H9 (cell line): ENCODE measurements around the gene ZBTB16. TPM values are rescaled to one million over a fixed set of nuclear protein-coding genes. Genes with fewer than 3 reads are reported as not detected.

ENCODE experiments used
- DNase-seq: peaks from one replicate; pipeline ENCODE4 v3.0.0-alpha.2; 2017
- H2AFZ ChIP-seq: one replicate; pipeline ENCODE4 v1.6.1; 2013; ENCODE audit warnings: mild to moderate bottlenecking, low read length, control low read depth, moderate library complexity
- H2AK5ac ChIP-seq: 2 replicates; pipeline ENCODE4 v1.6.1; 2013; ENCODE audit warnings: low read length, control low read depth, mixed read lengths; ENCODE audit not compliant: insufficient read length
- H2BK120ac ChIP-seq: one replicate; pipeline ENCODE4 v1.6.1; 2013; ENCODE audit warnings: low read depth, mild to moderate bottlenecking, low read length, control low read depth, inconsistent platforms; ENCODE audit not compliant: poor library complexity, severe bottlenecking
- H2BK12ac ChIP-seq: 2 replicates; pipeline ENCODE4 v1.6.1; 2013; ENCODE audit warnings: low read length, control low read depth, mixed read lengths, low read depth; ENCODE audit not compliant: insufficient read length
- H2BK15ac ChIP-seq: 2 replicates; pipeline ENCODE4 v1.6.1; 2013; ENCODE audit warnings: low read depth, low read length, control low read depth
- H2BK20ac ChIP-seq: one replicate; pipeline ENCODE4 v1.6.1; 2013; ENCODE audit warnings: low read depth, mild to moderate bottlenecking, low read length, control low read depth, inconsistent platforms; ENCODE audit not compliant: poor library complexity, severe bottlenecking
- H2BK5ac ChIP-seq: 2 replicates; pipeline ENCODE4 v1.6.1; 2013; ENCODE audit warnings: low read length, control low read depth, mixed read lengths; ENCODE audit not compliant: insufficient read length
- H3K14ac ChIP-seq: 2 replicates; pipeline ENCODE4 v1.6.1; 2013; ENCODE audit warnings: low read length, control low read depth; ENCODE audit not compliant: insufficient read depth
- H3K18ac ChIP-seq: 2 replicates; pipeline ENCODE4 v1.6.1; 2013; ENCODE audit warnings: low read depth, mild to moderate bottlenecking, mixed read lengths, low read length, control low read depth; ENCODE audit not compliant: insufficient read length
- H3K23ac ChIP-seq: 2 replicates; pipeline ENCODE4 v1.6.1; 2013; ENCODE audit warnings: low read length, control low read depth, mixed read lengths, low read depth; ENCODE audit not compliant: insufficient read length
- H3K23me2 ChIP-seq: 2 replicates; pipeline ENCODE4 v1.6.1; 2013; ENCODE audit warnings: low read depth, mild to moderate bottlenecking, mixed read lengths, low read length, control low read depth; ENCODE audit not compliant: insufficient read length, poor library complexity, severe bottlenecking
- H3K27ac ChIP-seq: 2 replicates; pipeline ENCODE4 v1.5.1; 2013; ENCODE audit warnings: low read length, control low read depth, mixed read lengths, low read depth; ENCODE audit not compliant: insufficient read length
- H3K27me3 ChIP-seq: 2 replicates; pipeline ENCODE4 v1.6.1; 2013; ENCODE audit warnings: low read length, control low read depth, inconsistent platforms; ENCODE audit not compliant: insufficient read depth
- H3K4ac ChIP-seq: 2 replicates; pipeline ENCODE4 v1.6.1; 2013; ENCODE audit warnings: low read depth, mild to moderate bottlenecking, control low read depth, inconsistent platforms, low read length, moderate library complexity
- H3K4me1 ChIP-seq: 2 replicates; pipeline ENCODE4 v1.6.1; 2013; ENCODE audit warnings: low read length, control low read depth, inconsistent platforms; ENCODE audit not compliant: insufficient read depth
- H3K4me2 ChIP-seq: 2 replicates; pipeline ENCODE4 v1.6.1; 2013; ENCODE audit warnings: low read length, control low read depth, mixed read lengths; ENCODE audit not compliant: insufficient read length, insufficient read depth
- H3K56ac ChIP-seq: 2 replicates; pipeline ENCODE4 v1.6.1; 2013; ENCODE audit warnings: low read depth, mild to moderate bottlenecking, mixed read lengths, low read length, control low read depth; ENCODE audit not compliant: insufficient read length
- H3K79me1 ChIP-seq: 2 replicates; pipeline ENCODE4 v1.6.1; 2013; ENCODE audit warnings: low read depth, mild to moderate bottlenecking, moderate library complexity, low read length, control low read depth, inconsistent platforms; ENCODE audit not compliant: insufficient read depth, poor library complexity, severe bottlenecking
- H3K79me2 ChIP-seq: 2 replicates; pipeline ENCODE4 v1.6.1; 2013; ENCODE audit warnings: low read length, control low read depth, inconsistent platforms; ENCODE audit not compliant: insufficient read depth
- H3K9ac ChIP-seq: 2 replicates; pipeline ENCODE4 v1.6.1; 2013; ENCODE audit warnings: low read length, control low read depth, mixed read lengths; ENCODE audit not compliant: insufficient read length; ENCODE audit errors: extremely low read depth
- H3K9me3 ChIP-seq: one replicate; pipeline ENCODE4 v1.6.1; 2013; ENCODE audit warnings: low read depth, low read length, inconsistent platforms; ENCODE audit not compliant: control insufficient read depth
- H3T11ph ChIP-seq: one replicate; pipeline ENCODE4 v1.6.1; 2013; ENCODE audit warnings: mild to moderate bottlenecking, low read length, control low read depth, inconsistent platforms
- H4K20me1 ChIP-seq: one replicate; pipeline ENCODE4 v1.6.1; 2013; ENCODE audit not compliant: control insufficient read depth, insufficient read length, insufficient read depth
- H4K5ac ChIP-seq: 2 replicates; pipeline ENCODE4 v1.6.1; 2013; ENCODE audit warnings: low read depth, mild to moderate bottlenecking, mixed read lengths, low read length, control low read depth; ENCODE audit not compliant: insufficient read length
- H4K8ac ChIP-seq: replicated peaks from 2 replicates; pipeline ENCODE4 v1.6.1; 2013; ENCODE audit warnings: low read length, control low read depth, mixed read lengths, low read depth; ENCODE audit not compliant: insufficient read length
- H4K91ac ChIP-seq: 2 replicates; pipeline ENCODE4 v1.6.1; 2013; ENCODE audit warnings: low read depth, mild to moderate bottlenecking, moderate library complexity, mixed read lengths, low read length, control low read depth; ENCODE audit not compliant: insufficient read length
- H3K27ac Mint-ChIP-seq, 3 experiments: 2 replicates in 2 of 3; 3 replicates in 1 of 3; pipeline ENCODE4 v1.8.0; 2020 to 2021; ENCODE audit warnings: mixed read lengths in 3 of 3, mild to moderate bottlenecking in 1 of 3, moderate library complexity in 1 of 3
- H3K27me3 Mint-ChIP-seq: 2 replicates; pipeline ENCODE4 v1.8.0; 2021; ENCODE audit warnings: low read depth, mild to moderate bottlenecking, moderate library complexity, mixed read lengths
- H3K36me3 Mint-ChIP-seq, 3 experiments: 2 replicates in 2 of 3; 3 replicates in 1 of 3; pipeline ENCODE4 v1.8.0; 2020 to 2021; ENCODE audit warnings: low read depth in 3 of 3, mixed read lengths in 3 of 3; ENCODE audit not compliant: insufficient read depth in 1 of 3
- H3K4me1 Mint-ChIP-seq, 2 experiments: 2 replicates each; pipeline ENCODE4 v1.8.0; 2020; ENCODE audit warnings: mixed read lengths in 2 of 2
- H3K4me3 Mint-ChIP-seq, 2 experiments: 2 replicates in 1 of 2; 3 replicates in 1 of 2; pipeline ENCODE4 v1.8.0; 2020 to 2021; ENCODE audit warnings: mild to moderate bottlenecking in 2 of 2, mixed read lengths in 2 of 2, moderate library complexity in 1 of 2
- H3K9me3 Mint-ChIP-seq, 2 experiments: 2 replicates in 1 of 2; 3 replicates in 1 of 2; pipeline ENCODE4 v1.8.0; 2020; ENCODE audit warnings: mild to moderate bottlenecking in 2 of 2, mixed read lengths in 2 of 2, moderate library complexity in 1 of 2
- CTCF ChIP-seq: fragments of 200-600 bp; sonication (generic); conservative IDR thresholded peaks from 3 replicates; pipeline ENCODE4 v1.8.0; 2021; ENCODE audit warnings: antibody characterized with exemption, mild to moderate bottlenecking
- WGBS: extraction: QIAGEN DNeasy Blood & Tissue Kit; methylation state at CpG from one replicate; pipeline ENCODE4 v1.1.7; 2013; ENCODE audit warnings: missing lambda C conversion rate, low lambda C conversion rate, mixed read lengths; ENCODE audit not compliant: insufficient read length; ENCODE audit errors: extremely low coverage; 5-methylcytosine and 5-hydroxymethylcytosine counted together
- total RNA-seq: library from RNA; stranded (reverse); gene quantifications from 2 replicates; pipeline ENCODE4 v1.2.1, GENCODE V29; 2021

ZBTB16 gene
- total RNA-seq, 1 experiment from 2014 or later = not detected

GRCh38 chr11:114140826-114141225, 81.3 kb downstream of the ZBTB16 start:
- H4K5ac ChIP-seq = no peak overlapping the region
- no CpG with 5 or more reads among the region's 13 CpGs for WGBS
- H3K79me2 ChIP-seq = no peaks in the 10 kb centered on the region
- no peaks in the 10 kb centered on the region for H3K79me1 ChIP-seq
- H3T11ph ChIP-seq = no peak overlapping the region
- no peak overlapping the region for H4K91ac ChIP-seq
- H3K56ac ChIP-seq = no peak overlapping the region
- no peak overlapping the region for H3K23ac ChIP-seq
- no peaks in the 10 kb centered on the region for H4K20me1 ChIP-seq
- H3K14ac ChIP-seq = no peak overlapping the region
- H2BK5ac ChIP-seq = no peak overlapping the region
- Mint-ChIP-seq H3K27ac (no peak overlapping the region), H3K36me3 (no peaks in the 10 kb centered on the region), H3K4me3 (no peak overlapping the region), H3K27me3 (peaks cover 6% of the 10 kb centered on the region), H3K4me1 (peaks cover 19 to 24% of the 10 kb centered on the region in 2 experiments), H3K9me3 (no peaks in the 10 kb centered on the region)
- no peak overlapping the region for H4K8ac ChIP-seq
- peaks cover 9% of the 10 kb centered on the region; the same call in 1 of the 2 replicates for H3K4me1 ChIP-seq
- H2AFZ ChIP-seq = no peak overlapping the region
- no peak overlapping the region for H3K9ac ChIP-seq
- no peaks in the 10 kb centered on the region for H3K23me2 ChIP-seq
- no peak overlapping the region for H2BK20ac ChIP-seq
- no peaks in the 10 kb centered on the region for H3K9me3 ChIP-seq
- H2AK5ac ChIP-seq = no peak overlapping the region
- no peak overlapping the region for H2BK12ac ChIP-seq
- TF ChIP-seq CTCF = no peak
- H3K4ac ChIP-seq = no peak overlapping the region
- H2BK120ac ChIP-seq = no peak overlapping the region
- no peak overlapping the region for H3K18ac ChIP-seq
- no peaks in the 10 kb centered on the region for H3K27me3 ChIP-seq
- no peak overlapping the region for H3K27ac ChIP-seq
- H3K4me2 ChIP-seq = no peak overlapping the region
- no peak overlapping the region for H2BK15ac ChIP-seq
- no peak for DNase-seq
